WTC11 (cell line): ENCODE measurements around the gene SMAP1. TPM values are rescaled to one million over a fixed set of nuclear protein-coding genes. Genes with fewer than 3 reads are reported as not detected.

Experiments used
- ATAC-seq: fragments of 200-7000 bp; cut with Tn5 transposase; 2 replicates; pipeline ENCODE4 v1.10.0; 2021; ENCODE audit warnings: mild to moderate bottlenecking, moderate library complexity
- CTCF ChIA-PET: fragments of 300-600 bp; sonication (Branson Sonifier 250); formaldehyde crosslinking; loops from one replicate; lab custom pipeline; 2021; ENCODE audit warnings: antibody characterized with exemption; lab: Charles Lee
- POLR2A ChIA-PET: fragments of 350-600 bp; sonication (Branson Sonifier 250); formaldehyde crosslinking; loops from one replicate; lab custom pipeline; 2021; ENCODE audit warnings: antibody characterized with exemption; lab: Charles Lee
- DNase-seq: peaks from one replicate; pipeline ENCODE4 v3.0.0; 2021; ENCODE audit warnings: low spot score
- H3K27ac Mint-ChIP-seq: 2 replicates; pipeline ENCODE4 v1.8.0; 2021; ENCODE audit warnings: mixed read lengths
- H3K27me3 Mint-ChIP-seq: 2 replicates; pipeline ENCODE4 v1.8.0; 2021; ENCODE audit warnings: low read depth, mild to moderate bottlenecking, moderate library complexity, mixed read lengths
- H3K36me3 Mint-ChIP-seq: 2 replicates; pipeline ENCODE4 v1.8.0; 2021; ENCODE audit warnings: mixed read lengths
- H3K4me1 Mint-ChIP-seq: 2 replicates; pipeline ENCODE4 v1.8.0; 2022; ENCODE audit warnings: mixed read lengths
- H3K4me3 Mint-ChIP-seq: 2 replicates; pipeline ENCODE4 v1.8.0; 2021; ENCODE audit warnings: mild to moderate bottlenecking, moderate library complexity, mixed read lengths
- H3K9me3 Mint-ChIP-seq: 2 replicates; pipeline ENCODE4 v1.8.0; 2021; ENCODE audit warnings: mixed read lengths
- CBFB ChIP-seq: sonication (generic); formaldehyde crosslinking; IDR thresholded peaks from 2 replicates; pipeline ENCODE4 v1.8.1; 2022; ENCODE audit warnings: mild to moderate bottlenecking, low read depth, missing genetic modification reagents
- ELF4 ChIP-seq: sonication (generic); formaldehyde crosslinking; IDR thresholded peaks from 2 replicates; pipeline ENCODE4 v1.8.1; 2022; ENCODE audit warnings: low read depth, mild to moderate bottlenecking, moderate library complexity, missing genetic modification reagents
- FOXK1 ChIP-seq: sonication (generic); formaldehyde crosslinking; IDR thresholded peaks from 2 replicates; pipeline ENCODE4 v1.8.0; 2022; ENCODE audit warnings: mild to moderate bottlenecking, moderate library complexity, missing genetic modification reagents
- GRHL2 ChIP-seq: fragments of 250-450 bp; sonication (Bioruptor Pico); IDR thresholded peaks from 2 replicates; pipeline ENCODE4 v1.8.0; 2022; ENCODE audit warnings: mild to moderate bottlenecking, moderate library complexity; ENCODE audit not compliant: insufficient replicate concordance, severe bottlenecking
- IRF2 ChIP-seq: sonication (generic); formaldehyde crosslinking; IDR thresholded peaks from 2 replicates; pipeline ENCODE4 v1.8.0; 2022; ENCODE audit warnings: low read depth, missing genetic modification reagents, borderline replicate concordance
- RORB ChIP-seq: fragments of 250-450 bp; sonication (Bioruptor Pico); IDR thresholded peaks from 2 replicates; pipeline ENCODE4 v1.9.0; 2021; ENCODE audit warnings: mild to moderate bottlenecking
- SMAD3 ChIP-seq: sonication (generic); formaldehyde crosslinking; IDR thresholded peaks from 2 replicates; pipeline ENCODE4 v1.8.0; 2022; ENCODE audit warnings: missing genetic modification reagents, mild to moderate bottlenecking, borderline replicate concordance
- ZBTB21 ChIP-seq: sonication (generic); formaldehyde crosslinking; IDR thresholded peaks from 2 replicates; pipeline ENCODE4 v1.8.1; 2023; ENCODE audit warnings: mild to moderate bottlenecking, missing genetic modification reagents, borderline replicate concordance
- ZNF263 ChIP-seq: sonication (generic); formaldehyde crosslinking; IDR thresholded peaks from 2 replicates; pipeline ENCODE4 v1.8.1; 2022; ENCODE audit warnings: low read depth, mild to moderate bottlenecking, moderate library complexity, missing genetic modification reagents
- total RNA-seq: library from RNA; stranded (reverse); gene quantifications from 3 replicates; pipeline ENCODE4 v1.2.3, GENCODE V29; 2021
- TF ChIP-seq, protein P1 (sequence below): sonication (generic); formaldehyde crosslinking; conservative IDR thresholded peaks from 2 replicates; pipeline ENCODE4 v1.8.1; 2023; ENCODE audit warnings: mild to moderate bottlenecking, low read depth, missing genetic modification reagents, moderate library complexity
- TF ChIP-seq, protein P2 (sequence below): sonication (generic); formaldehyde crosslinking; IDR thresholded peaks from 2 replicates; pipeline ENCODE4 v1.8.0; 2022; ENCODE audit warnings: mild to moderate bottlenecking, missing genetic modification reagents
- TF ChIP-seq, protein P3 (sequence below): sonication (generic); formaldehyde crosslinking; conservative IDR thresholded peaks from 2 replicates; pipeline ENCODE4 v1.8.1; 2022; ENCODE audit warnings: mild to moderate bottlenecking, missing genetic modification reagents
- TF ChIP-seq, protein P4 (sequence below): fragments of 200-600 bp; IDR thresholded peaks from 2 replicates; pipeline ENCODE4 v1.8.0; 2022; ENCODE audit warnings: antibody characterized with exemption

SMAP1 gene
- total RNA-seq, 1 experiment from 2014 or later = 29.0 TPM

DNA sequence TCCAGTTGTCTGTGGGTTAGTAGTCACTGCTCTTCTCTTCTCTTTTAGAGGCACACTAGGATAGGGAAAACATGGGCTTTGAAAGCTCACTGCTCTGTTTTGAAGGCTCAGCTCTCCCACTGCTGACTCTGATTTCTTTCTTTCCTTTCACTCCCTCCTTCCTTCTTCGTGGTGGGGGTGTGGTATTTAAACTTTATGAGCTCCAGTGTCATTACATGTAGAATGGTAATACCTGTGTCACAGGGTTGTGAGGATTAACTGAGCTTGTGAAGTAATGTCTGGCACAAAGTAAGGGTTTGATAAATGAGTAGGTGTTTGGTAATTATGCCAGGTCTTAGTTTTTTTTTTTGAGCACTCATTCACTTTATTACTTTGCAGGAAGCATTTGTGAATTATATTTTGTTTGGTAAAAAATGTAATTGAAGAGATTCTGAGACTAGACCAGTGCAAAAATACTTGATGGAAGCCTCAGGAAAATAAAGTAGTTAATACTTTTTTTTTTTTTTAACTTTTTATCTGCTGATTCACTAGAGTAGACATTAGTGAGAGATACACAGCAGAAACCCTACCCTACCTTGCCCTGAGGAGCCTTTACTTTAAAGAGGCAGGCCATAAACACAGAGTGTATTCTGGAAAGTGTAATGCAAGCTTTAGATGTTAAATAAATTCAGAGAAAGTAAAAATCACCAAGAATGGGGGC, 17.3 kb downstream of the SMAP1 start (continued):
- TF ChIP-seq IRF2 (CRISPR knock-in tag) (no peak), RORB (CRISPR knock-in tag) (no peak)
- TF ChIP-seq, protein P1, sequence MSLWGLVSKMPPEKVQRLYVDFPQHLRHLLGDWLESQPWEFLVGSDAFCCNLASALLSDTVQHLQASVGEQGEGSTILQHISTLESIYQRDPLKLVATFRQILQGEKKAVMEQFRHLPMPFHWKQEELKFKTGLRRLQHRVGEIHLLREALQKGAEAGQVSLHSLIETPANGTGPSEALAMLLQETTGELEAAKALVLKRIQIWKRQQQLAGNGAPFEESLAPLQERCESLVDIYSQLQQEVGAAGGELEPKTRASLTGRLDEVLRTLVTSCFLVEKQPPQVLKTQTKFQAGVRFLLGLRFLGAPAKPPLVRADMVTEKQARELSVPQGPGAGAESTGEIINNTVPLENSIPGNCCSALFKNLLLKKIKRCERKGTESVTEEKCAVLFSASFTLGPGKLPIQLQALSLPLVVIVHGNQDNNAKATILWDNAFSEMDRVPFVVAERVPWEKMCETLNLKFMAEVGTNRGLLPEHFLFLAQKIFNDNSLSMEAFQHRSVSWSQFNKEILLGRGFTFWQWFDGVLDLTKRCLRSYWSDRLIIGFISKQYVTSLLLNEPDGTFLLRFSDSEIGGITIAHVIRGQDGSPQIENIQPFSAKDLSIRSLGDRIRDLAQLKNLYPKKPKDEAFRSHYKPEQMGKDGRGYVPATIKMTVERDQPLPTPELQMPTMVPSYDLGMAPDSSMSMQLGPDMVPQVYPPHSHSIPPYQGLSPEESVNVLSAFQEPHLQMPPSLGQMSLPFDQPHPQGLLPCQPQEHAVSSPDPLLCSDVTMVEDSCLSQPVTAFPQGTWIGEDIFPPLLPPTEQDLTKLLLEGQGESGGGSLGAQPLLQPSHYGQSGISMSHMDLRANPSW (CRISPR knock-in tag) = no peak

DNA sequence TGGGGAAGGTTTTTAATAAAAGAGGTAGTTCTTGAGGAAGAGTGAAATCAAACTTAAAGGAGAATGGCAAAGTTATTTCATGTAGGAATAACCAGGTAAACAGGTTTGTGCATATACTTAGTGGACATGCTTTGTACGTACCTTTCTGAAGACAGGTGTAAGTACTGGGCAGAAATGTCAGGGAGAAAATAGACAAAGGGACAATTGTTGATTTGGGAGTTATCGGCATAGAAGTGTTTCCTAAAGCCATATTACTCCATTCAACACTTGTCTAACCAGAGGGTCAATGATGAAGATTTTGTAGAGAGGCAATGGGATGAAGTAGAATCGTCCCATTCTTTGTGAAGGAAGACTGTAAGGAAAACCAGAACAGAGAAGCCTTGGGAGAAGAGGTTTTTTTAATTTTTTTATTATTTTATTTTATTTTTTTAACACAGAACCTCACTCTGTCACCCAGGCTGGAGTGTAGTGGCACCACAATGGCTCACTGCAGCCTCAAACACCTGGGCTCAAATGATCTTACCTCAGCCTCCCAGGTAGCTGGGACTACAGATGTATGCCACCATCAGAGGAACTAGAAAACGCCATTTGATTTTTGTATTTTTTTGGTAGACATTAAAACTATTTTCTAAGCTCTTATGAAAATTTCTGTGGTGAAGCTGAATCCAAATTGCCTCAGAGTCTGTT, 18.0 kb downstream of the SMAP1 start:
- POLR2A ChIA-PET = no interaction called here
- Mint-ChIP-seq H3K9me3 (no peaks in the 10 kb centered on the region), H3K27ac (no peak overlapping the region), H3K27me3 (no peaks in the 10 kb centered on the region), H3K4me1 (peaks cover 26% of the 10 kb centered on the region), H3K36me3 (no peaks in the 10 kb centered on the region), H3K4me3 (no peak overlapping the region)
- CTCF ChIA-PET = interaction anchor here (1.1 to 3.2 kb wide), 9 partner anchors 13 to 465 kb away, joined by 3 to 42 read pairs (median 9); partner anchors contain the start of genes FAM135A, SDHAF4 and SMAP1
- ATAC-seq (no peak), DNase-seq (no peak)
- TF ChIP-seq, protein P2, sequence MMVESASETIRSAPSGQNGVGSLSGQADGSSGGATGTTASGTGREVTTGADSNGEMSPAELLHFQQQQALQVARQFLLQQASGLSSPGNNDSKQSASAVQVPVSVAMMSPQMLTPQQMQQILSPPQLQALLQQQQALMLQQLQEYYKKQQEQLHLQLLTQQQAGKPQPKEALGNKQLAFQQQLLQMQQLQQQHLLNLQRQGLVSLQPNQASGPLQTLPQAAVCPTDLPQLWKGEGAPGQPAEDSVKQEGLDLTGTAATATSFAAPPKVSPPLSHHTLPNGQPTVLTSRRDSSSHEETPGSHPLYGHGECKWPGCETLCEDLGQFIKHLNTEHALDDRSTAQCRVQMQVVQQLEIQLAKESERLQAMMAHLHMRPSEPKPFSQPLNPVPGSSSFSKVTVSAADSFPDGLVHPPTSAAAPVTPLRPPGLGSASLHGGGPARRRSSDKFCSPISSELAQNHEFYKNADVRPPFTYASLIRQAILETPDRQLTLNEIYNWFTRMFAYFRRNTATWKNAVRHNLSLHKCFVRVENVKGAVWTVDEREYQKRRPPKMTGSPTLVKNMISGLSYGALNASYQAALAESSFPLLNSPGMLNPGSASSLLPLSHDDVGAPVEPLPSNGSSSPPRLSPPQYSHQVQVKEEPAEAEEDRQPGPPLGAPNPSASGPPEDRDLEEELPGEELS = no peak
- TF ChIP-seq FOXK1 (CRISPR knock-in tag) (no peak), ZNF263 (CRISPR knock-in tag) (no peak)

DNA sequence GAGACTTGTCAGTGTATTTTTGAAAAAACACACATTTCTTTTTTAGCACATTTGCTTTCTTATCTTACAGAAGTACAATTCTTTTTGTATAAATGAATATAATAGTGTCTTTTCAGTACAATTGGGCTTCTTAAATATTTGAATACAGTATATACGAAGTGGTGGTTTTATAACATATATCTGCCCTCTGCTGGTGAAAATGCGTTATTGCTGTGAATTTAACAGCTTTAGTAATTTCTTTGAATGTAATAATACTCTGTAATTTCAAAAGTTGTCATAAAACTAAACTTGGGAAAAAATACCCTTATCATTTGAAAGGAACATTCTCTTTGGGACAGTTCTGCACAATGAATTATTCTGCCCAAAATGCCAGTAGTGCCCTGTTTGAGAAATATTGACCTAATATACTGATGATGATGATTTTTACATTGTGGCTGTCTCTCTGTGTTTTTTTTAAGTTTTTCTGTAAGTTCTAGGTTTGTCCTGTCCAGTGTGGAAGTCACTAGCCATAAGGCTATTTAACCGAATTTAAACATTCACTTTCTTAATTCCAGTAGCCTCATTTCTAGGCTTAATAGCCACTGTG, 19.0 kb downstream of the SMAP1 start:
- Mint-ChIP-seq H3K4me1 (peaks cover 23% of the 10 kb centered on the region), H3K27me3 (no peaks in the 10 kb centered on the region)
- ATAC-seq = no peak
- TF ChIP-seq, protein P1 (CRISPR knock-in tag) = no peak
- TF ChIP-seq SMAD3 (CRISPR knock-in tag) (no peak), ELF4 (no peak), ZBTB21 (CRISPR knock-in tag) (no peak), CBFB (CRISPR knock-in tag) (no peak), GRHL2 (CRISPR knock-in tag) (no peak)
- TF ChIP-seq, protein P3, sequence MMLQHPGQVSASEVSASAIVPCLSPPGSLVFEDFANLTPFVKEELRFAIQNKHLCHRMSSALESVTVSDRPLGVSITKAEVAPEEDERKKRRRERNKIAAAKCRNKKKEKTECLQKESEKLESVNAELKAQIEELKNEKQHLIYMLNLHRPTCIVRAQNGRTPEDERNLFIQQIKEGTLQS (CRISPR knock-in tag) = no peak
- TF ChIP-seq, protein P4, sequence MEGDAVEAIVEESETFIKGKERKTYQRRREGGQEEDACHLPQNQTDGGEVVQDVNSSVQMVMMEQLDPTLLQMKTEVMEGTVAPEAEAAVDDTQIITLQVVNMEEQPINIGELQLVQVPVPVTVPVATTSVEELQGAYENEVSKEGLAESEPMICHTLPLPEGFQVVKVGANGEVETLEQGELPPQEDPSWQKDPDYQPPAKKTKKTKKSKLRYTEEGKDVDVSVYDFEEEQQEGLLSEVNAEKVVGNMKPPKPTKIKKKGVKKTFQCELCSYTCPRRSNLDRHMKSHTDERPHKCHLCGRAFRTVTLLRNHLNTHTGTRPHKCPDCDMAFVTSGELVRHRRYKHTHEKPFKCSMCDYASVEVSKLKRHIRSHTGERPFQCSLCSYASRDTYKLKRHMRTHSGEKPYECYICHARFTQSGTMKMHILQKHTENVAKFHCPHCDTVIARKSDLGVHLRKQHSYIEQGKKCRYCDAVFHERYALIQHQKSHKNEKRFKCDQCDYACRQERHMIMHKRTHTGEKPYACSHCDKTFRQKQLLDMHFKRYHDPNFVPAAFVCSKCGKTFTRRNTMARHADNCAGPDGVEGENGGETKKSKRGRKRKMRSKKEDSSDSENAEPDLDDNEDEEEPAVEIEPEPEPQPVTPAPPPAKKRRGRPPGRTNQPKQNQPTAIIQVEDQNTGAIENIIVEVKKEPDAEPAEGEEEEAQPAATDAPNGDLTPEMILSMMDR = peak; percentile 64
- TF ChIP-seq, all 79 proteins: peak for 1
- Mint-ChIP-seq H3K36me3 (no peaks in the 10 kb centered on the region), H3K9me3 (peaks cover 8% of the 10 kb centered on the region), H3K4me3 (no peak overlapping the region), H3K27ac (no peak overlapping the region)
- POLR2A ChIA-PET = interaction anchor here (0.9 kb wide), 1 partner anchor 274 kb away, joined by 3 read pairs; the partner anchor contains the start of gene FAM135A
- CTCF ChIA-PET = interaction anchor here (0.6 to 3.2 kb wide), 28 partner anchors 9 to 466 kb away, joined by 3 to 42 read pairs (median 4); partner anchors contain the start of genes FAM135A, SDHAF4 and SMAP1
- DNase-seq = no peak
